AG09309 (cell line): ENCODE results near the gene MAGEC1.

Experiments used
- DNase-seq: peaks from one replicate; pipeline ENCODE4 v3.0.0-alpha.2; 2010; ENCODE audit warnings: low read depth
- H3K4me3 ChIP-seq: 2 replicates; pipeline ENCODE4 v1.5.1; 2011; ENCODE audit warnings: mild to moderate bottlenecking, low read depth, low read length, moderate library complexity; ENCODE audit not compliant: control insufficient read depth
- TF ChIP-seq, protein P1 (sequence below): IDR thresholded peaks from 2 replicates; pipeline ENCODE4 v1.5.1; 2011; ENCODE audit warnings: mild to moderate bottlenecking, low read depth, low read length, inconsistent platforms; ENCODE audit not compliant: insufficient read depth, control insufficient read depth; ENCODE audit errors: missing control alignments

The MAGEC1 gene

DNA sequence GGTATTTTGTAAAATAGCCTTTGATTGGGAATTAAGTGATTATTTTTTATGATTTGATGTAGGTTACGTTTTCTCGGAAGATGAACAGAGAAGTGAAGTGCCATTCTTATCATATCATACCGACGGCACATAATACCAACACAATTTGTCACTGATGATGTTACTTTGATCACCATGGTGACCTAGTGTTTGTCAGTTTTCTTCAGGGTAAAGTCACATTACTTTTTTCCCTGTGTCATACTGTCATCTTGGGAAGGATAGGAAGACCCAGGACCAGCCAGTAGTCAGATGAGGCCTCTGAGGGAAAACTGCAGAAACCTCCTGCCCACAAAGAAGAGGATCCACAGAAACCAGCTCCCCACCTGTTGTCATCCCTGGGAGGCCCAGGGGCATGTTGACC, 1.3 kb upstream of the MAGEC1 start:
- no peak overlapping the region for H3K4me3 ChIP-seq
- DNase-seq: no peak
- TF ChIP-seq, protein P1, sequence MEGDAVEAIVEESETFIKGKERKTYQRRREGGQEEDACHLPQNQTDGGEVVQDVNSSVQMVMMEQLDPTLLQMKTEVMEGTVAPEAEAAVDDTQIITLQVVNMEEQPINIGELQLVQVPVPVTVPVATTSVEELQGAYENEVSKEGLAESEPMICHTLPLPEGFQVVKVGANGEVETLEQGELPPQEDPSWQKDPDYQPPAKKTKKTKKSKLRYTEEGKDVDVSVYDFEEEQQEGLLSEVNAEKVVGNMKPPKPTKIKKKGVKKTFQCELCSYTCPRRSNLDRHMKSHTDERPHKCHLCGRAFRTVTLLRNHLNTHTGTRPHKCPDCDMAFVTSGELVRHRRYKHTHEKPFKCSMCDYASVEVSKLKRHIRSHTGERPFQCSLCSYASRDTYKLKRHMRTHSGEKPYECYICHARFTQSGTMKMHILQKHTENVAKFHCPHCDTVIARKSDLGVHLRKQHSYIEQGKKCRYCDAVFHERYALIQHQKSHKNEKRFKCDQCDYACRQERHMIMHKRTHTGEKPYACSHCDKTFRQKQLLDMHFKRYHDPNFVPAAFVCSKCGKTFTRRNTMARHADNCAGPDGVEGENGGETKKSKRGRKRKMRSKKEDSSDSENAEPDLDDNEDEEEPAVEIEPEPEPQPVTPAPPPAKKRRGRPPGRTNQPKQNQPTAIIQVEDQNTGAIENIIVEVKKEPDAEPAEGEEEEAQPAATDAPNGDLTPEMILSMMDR: no peak

DNA sequence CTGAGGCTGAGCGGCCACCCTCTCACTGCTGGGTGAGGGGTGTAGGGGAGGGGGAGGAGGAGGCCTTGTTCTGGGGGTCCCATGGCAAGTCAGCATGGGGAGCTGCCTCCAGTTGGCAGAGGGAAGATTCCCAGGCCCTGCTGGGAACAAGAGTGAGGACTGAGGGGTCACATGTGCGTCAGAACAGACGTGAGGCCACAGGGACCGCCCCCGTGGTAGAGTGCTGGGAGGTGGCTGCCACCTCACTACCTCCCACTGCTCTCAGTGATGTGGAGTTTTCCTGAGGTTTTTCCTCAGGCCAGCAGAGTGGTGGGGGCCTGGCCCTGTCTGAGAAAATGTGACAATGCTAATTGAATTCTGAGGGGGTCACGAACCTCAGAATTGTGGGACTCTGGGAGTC, 568 bp downstream of the MAGEC1 start:
- H3K4me3 ChIP-seq: no peak overlapping the region
- DNase-seq: no peak

GRCh38 chrX:141917801-141918200, 14.1 kb downstream of the MAGEC1 start:
- no peak for DNase-seq
- TF ChIP-seq, protein P1: no peak
- H3K4me3 ChIP-seq: no peak overlapping the region

More for the DNA sequence above, 568 bp downstream of the MAGEC1 start:
- TF ChIP-seq, protein P1: no peak

DNA sequence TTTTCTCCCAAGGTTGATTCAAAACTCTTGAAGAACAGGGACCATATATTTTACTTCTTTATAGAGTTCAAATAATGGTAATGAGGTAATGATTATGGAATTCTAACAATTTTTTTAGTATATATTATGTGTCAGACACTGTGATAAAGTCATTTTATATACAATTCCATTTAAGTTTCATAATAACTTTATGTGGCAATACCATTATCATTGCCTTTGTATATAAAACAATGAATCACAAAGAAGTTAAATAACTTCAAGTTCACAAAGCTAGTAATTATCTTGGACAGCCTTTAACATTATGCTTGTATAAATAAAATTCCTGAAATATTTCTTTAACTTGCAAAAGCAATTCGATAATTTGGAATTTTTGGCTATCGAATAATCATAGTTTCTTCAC, 20.6 kb downstream of the MAGEC1 start:
- DNase-seq: no peak
- TF ChIP-seq, protein P1: no peak
- no peak overlapping the region for H3K4me3 ChIP-seq

- TF ChIP-seq, protein P1: no peak
- no peak overlapping the region for H3K4me3 ChIP-seq
Measured at GRCh38 chrX:141928432-141928831, 24.7 kb downstream of the MAGEC1 start.

GRCh38 chrX:141934059-141934641, 30.5 kb downstream of the MAGEC1 start:
- TF ChIP-seq, protein P1: no peak

More at GRCh38 chrX:141928432-141928831, 24.7 kb downstream of the MAGEC1 start:
- no peak for DNase-seq

More at GRCh38 chrX:141934059-141934641, 30.5 kb downstream of the MAGEC1 start:
- no peak for DNase-seq
- H3K4me3 ChIP-seq: no peak overlapping the region
